HFFc6 (cell line): ENCODE results near the gene GRM6. TPM values are rescaled to one million over a fixed set of nuclear protein-coding genes. Genes with fewer than 3 reads are reported as not detected.

Experiments
- DNase-seq: peaks from one replicate; pipeline ENCODE4 v3.0.0-alpha.2; 2018
- H3K27ac Mint-ChIP-seq: 2 replicates; pipeline ENCODE4 v1.8.0; 2020; ENCODE audit warnings: mild to moderate bottlenecking, mixed read lengths
- H3K27me3 Mint-ChIP-seq: 2 replicates; pipeline ENCODE4 v1.8.0; 2021; ENCODE audit warnings: mild to moderate bottlenecking, moderate library complexity, mixed read lengths; ENCODE audit not compliant: insufficient read depth
- H3K36me3 Mint-ChIP-seq: 2 replicates; pipeline ENCODE4 v1.8.0; 2021; ENCODE audit warnings: low read depth, mixed read lengths
- H3K4me1 Mint-ChIP-seq: 2 replicates; pipeline ENCODE4 v1.8.0; 2020; ENCODE audit warnings: low read depth, mixed read lengths
- H3K4me3 Mint-ChIP-seq: 2 replicates; pipeline ENCODE4 v1.8.0; 2020; ENCODE audit warnings: mild to moderate bottlenecking, moderate library complexity, mixed read lengths
- H3K9me3 Mint-ChIP-seq: 2 replicates; pipeline ENCODE4 v1.8.0; 2020; ENCODE audit warnings: mild to moderate bottlenecking, mixed read lengths
- CTCF ChIP-seq: fragments of 200-600 bp; sonication (generic); IDR thresholded peaks from 2 replicates; pipeline ENCODE4 v1.5.0; 2021; ENCODE audit warnings: antibody characterized with exemption, mild to moderate bottlenecking
- total RNA-seq, 6 experiments: library from RNA; stranded (reverse); fragmentation: NEBNext Ultra II Directional; extraction: Animal tissue kit (Norgen Biotek cat#: 25700); gene quantifications; 2 replicates in 1 of 6; 3 replicates in 5 of 6; pipeline ENCODE4 v1.2.3, GENCODE V29; 2021

Gene GRM6
- total RNA-seq, 6 experiments from 2014 or later: not detected

GRCh38 chr5:178931846-178932760 is 63.0 kb downstream of the GRM6 start:
- H3K9me3 Mint-ChIP-seq: peaks cover 99% of the 10 kb centered on the region
- no peak overlapping the region for H3K4me3 Mint-ChIP-seq
- no peak for DNase-seq
- H3K27ac Mint-ChIP-seq: no peak overlapping the region
- H3K4me1 Mint-ChIP-seq: no peaks in the 10 kb centered on the region
- peaks cover 2% of the 10 kb centered on the region for H3K27me3 Mint-ChIP-seq
- H3K36me3 Mint-ChIP-seq: peaks cover 51% of the 10 kb centered on the region
- no peak for TF ChIP-seq CTCF

Other genes with a start within 250 kb of the GRM6 start
- gene ZNF354B, start 135.4 kb downstream of the GRM6 start, total RNA-seq: 1 to 10 TPM; 5.5 to 6.7 (median 6.1) TPM
- under 1 TPM in 3 of 6 experiments, not detected in 3; 0.11 to 0.14 (median 0.14) TPM for gene ZFP2, start 99.4 kb downstream of the GRM6 start, total RNA-seq
- not detected for gene ZNF454, start 54.1 kb downstream of the GRM6 start, total RNA-seq
- 1 to 10 TPM; 2.5 to 4.3 (median 2.9) TPM for gene ZNF879, start 28.5 kb upstream of the GRM6 start, total RNA-seq
- gene ZNF354C, start 65.1 kb upstream of the GRM6 start, total RNA-seq: 1 to 10 TPM; 3.5 to 4.8 (median 4.4) TPM